Measurements from ENCODE around the gene DONSON.

DONSON gene

GRCh38 chr21:33552093-33552998 is 36.1 kb downstream of the DONSON start:
- TF ChIP-seq ZFX (IDR thresholded peaks at IDR 0.05) = no peak
- no peak for TF ChIP-seq CTCF (conservative IDR thresholded peaks at IDR 0.05)
- no peak overlapping the region for H3K27ac ChIP-seq

DNA sequence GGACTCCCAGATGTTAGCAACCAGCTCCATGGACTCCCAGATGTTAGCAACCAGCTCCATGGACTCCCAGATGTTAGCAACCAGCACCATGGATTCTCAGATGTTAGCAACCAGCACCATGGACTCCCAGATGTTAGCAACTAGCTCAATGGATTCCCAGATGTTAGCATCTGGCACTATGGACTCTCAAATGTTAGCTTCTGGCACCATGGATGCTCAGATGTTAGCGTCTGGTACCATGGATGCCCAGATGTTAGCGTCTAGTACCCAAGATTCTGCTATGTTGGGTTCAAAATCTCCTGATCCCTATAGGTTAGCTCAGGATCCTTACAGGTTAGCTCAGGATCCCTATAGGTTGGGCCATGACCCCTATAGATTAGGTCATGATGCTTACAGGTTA is 36.8 kb downstream of the DONSON start:
- H3K27ac ChIP-seq = no peak overlapping the region
- no peak for TF ChIP-seq CTCF (conservative IDR thresholded peaks at IDR 0.05)
- no peak for TF ChIP-seq ZFX (IDR thresholded peaks at IDR 0.05)

GRCh38 chr21:33550772-33551660 is 37.5 kb downstream of the DONSON start:
- TF ChIP-seq CTCF (conservative IDR thresholded peaks at IDR 0.05) (no peak), ZFX (IDR thresholded peaks at IDR 0.05) (no peak)
- H3K27ac ChIP-seq = no peak overlapping the region

DNA sequence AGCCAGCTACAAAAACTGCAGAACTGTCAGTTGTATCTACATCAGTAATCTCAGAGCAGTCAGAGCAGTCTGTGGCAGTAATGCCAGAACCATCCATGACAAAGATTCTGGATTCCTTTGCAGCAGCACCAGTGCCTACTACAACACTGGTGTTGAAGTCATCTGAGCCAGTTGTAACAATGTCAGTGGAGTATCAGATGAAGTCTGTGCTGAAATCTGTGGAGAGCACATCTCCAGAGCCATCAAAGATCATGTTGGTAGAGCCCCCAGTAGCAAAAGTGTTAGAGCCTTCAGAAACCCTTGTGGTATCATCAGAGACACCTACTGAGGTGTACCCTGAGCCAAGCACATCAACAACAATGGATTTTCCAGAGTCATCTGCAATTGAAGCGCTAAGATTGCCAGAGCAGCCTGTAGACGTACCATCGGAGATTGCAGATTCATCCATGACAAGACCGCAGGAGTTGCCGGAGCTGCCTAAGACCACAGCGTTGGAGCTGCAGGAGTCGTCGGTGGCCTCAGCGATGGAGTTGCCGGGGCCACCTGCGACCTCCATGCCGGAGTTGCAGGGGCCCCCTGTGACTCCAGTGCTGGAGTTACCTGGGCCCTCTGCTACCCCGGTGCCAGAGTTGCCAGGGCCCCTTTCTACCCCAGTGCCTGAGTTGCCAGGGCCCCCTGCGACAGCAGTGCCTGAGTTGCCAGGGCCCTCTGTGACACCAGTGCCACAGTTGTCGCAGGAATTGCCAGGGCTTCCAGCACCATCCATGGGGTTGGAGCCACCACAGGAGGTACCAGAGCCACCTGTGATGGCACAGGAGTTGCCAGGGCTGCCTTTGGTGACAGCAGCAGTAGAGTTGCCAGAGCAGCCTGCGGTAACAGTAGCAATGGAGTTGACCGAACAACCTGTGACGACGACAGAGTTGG is 38.4 kb downstream of the DONSON start:
- no peak overlapping the region for H3K27ac ChIP-seq
- TF ChIP-seq CTCF (conservative IDR thresholded peaks at IDR 0.05) (no peak), ZFX (IDR thresholded peaks at IDR 0.05) (no peak)

DNA sequence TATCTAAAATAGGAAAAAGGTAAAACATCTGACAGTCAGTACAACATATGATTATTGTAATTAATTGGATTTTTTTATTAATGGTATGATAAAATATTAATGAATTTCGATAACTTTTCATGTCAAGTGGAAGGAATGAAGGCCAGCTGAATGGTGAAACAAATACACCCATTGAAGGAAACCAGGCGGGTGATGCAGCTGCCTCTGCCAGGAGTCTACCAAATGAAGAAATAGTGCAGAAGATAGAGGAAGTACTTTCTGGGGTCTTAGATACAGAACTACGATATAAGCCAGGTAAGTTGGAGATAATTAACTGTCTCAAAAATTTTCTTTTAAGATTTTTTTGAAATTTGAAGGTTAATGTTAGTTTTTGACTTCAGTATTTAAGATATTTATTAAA is 42.4 kb downstream of the DONSON start:
- H3K27ac ChIP-seq = no peak overlapping the region
- TF ChIP-seq ZFX (IDR thresholded peaks at IDR 0.05) = no peak
- no peak for TF ChIP-seq CTCF (conservative IDR thresholded peaks at IDR 0.05)

DNA sequence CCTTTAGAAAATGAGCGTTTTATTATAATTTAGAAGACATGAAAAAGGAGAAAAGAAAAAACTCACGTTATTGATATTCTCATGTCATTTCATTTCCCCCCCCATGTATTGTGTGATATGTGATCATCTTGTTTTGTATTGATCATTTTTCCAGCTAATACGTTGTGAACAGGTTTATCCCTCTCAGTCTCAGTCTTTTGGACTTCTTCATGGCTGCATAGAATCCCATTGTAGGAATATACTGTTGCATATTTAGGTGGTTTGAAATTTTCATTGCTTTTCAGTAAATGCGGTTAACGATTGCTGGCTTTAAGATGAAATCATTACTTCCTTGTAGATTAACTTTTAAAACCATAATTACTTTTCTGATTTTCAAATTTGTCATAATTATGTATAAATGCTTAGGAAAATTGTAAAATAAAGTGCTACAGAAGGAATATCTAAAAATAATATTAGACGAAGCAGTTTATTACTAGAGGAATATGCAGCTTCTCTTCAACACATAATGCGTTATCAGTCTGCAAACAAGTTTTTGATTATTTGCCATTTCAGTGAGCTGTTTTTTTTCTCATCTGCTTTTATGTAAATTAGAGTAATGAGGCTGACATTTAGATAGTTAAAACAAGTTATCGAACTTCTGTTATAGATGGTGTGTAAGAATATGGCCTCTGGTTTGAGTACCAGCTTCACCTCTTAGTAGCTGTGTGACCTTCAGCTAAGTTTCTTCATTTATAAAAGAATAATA is 43.9 kb downstream of the DONSON start:
- no peak for TF ChIP-seq ZFX (IDR thresholded peaks at IDR 0.05)
- no peak for TF ChIP-seq CTCF (conservative IDR thresholded peaks at IDR 0.05)
- H3K27ac ChIP-seq = no peak overlapping the region

All from C4-2B (cell line).